Kidney epithelial cell (primary cell): ENCODE results near the gene COX19. TPM values are rescaled to one million over a fixed set of nuclear protein-coding genes. Genes with fewer than 3 reads are reported as not detected.
"Not testable (repeated sequence)": the region's sequence is repeated elsewhere in the genome, so short reads cannot be mapped to it uniquely, and the experiment has no call there.

Source experiments
- DNase-seq: peaks from one replicate; pipeline ENCODE4 v3.0.0-alpha.2; 2010; ENCODE audit warnings: low read depth
- H3K27me3 ChIP-seq: 2 replicates; pipeline ENCODE4 v1.6.0; 2011; ENCODE audit warnings: low read length; ENCODE audit not compliant: control insufficient read depth, insufficient read depth
- H3K36me3 ChIP-seq: 2 replicates; pipeline ENCODE4 v1.5.1; 2011; ENCODE audit warnings: low read length; ENCODE audit not compliant: control insufficient read depth, insufficient read depth
- H3K4me3 ChIP-seq: 2 replicates; pipeline ENCODE4 v1.5.1; 2011; ENCODE audit warnings: low read depth, mild to moderate bottlenecking, control low read depth, low read length
- total RNA-seq: library from RNA; depleted of rRNA; stranded (reverse); fragments of >200 nt; gene quantifications from 2 replicates; pipeline ENCODE4 v1.2.3, GENCODE V29; 2015
- TF ChIP-seq, protein P1 (sequence below): IDR thresholded peaks from 2 replicates; pipeline ENCODE4 v1.5.1; 2011; ENCODE audit warnings: mild to moderate bottlenecking, moderate library complexity, low read length, control low read depth, inconsistent platforms; ENCODE audit not compliant: insufficient read depth, poor library complexity, severe bottlenecking

The COX19 gene
- total RNA-seq, 1 donor from 2014 or later = 15.5 TPM

GRCh38 chr7:963236-964078 lies 11.9 kb downstream of the COX19 start:
- DNase-seq = no peak
- no peak overlapping the region for H3K4me3 ChIP-seq
- H3K36me3 ChIP-seq = peaks cover 2% of the 10 kb centered on the region
- TF ChIP-seq, protein P1, sequence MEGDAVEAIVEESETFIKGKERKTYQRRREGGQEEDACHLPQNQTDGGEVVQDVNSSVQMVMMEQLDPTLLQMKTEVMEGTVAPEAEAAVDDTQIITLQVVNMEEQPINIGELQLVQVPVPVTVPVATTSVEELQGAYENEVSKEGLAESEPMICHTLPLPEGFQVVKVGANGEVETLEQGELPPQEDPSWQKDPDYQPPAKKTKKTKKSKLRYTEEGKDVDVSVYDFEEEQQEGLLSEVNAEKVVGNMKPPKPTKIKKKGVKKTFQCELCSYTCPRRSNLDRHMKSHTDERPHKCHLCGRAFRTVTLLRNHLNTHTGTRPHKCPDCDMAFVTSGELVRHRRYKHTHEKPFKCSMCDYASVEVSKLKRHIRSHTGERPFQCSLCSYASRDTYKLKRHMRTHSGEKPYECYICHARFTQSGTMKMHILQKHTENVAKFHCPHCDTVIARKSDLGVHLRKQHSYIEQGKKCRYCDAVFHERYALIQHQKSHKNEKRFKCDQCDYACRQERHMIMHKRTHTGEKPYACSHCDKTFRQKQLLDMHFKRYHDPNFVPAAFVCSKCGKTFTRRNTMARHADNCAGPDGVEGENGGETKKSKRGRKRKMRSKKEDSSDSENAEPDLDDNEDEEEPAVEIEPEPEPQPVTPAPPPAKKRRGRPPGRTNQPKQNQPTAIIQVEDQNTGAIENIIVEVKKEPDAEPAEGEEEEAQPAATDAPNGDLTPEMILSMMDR = no peak
- peaks cover 45% of the 10 kb centered on the region for H3K27me3 ChIP-seq

- DNase-seq = no peak
- H3K27me3 ChIP-seq = peaks cover 53% of the 10 kb centered on the region
- peaks cover 1% of the 10 kb centered on the region for H3K36me3 ChIP-seq
- TF ChIP-seq, protein P1 = no peak
- no peak overlapping the region for H3K4me3 ChIP-seq
These were observed 12.8 kb downstream of the COX19 start for GRCh38 chr7:962401-963081.

GRCh38 chr7:961546-962400 lies 13.6 kb downstream of the COX19 start:
- TF ChIP-seq, protein P1 = no peak
- Histone ChIP-seq H3K4me3 (no peak overlapping the region), H3K27me3 (peaks cover 54% of the 10 kb centered on the region), H3K36me3 (peaks cover 1% of the 10 kb centered on the region)
- DNase-seq = no peak

DNA sequence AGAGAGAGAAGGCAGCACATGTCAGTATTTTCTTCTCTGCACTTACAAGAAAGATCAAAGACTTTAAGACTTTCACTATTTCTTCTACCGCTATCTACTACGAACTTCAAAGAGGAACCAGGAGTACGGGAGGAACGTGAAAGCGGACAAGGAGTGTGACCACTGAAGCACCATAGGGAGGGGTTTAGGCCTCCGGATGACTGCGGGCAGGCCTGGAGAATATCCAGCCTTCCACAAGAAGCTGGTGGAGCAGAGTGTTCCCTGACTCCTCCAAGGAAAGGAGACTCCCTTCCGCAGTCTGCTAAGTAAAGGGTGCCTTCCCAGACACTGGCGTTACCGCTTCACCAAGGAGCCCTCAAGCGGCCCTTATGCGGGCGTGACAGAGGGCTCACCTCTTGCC lies 14.4 kb downstream of the COX19 start:
- DNase-seq, H3K4me3 ChIP-seq, H3K36me3 ChIP-seq: not testable (repeated sequence)
- H3K27me3 ChIP-seq = peaks cover 56% of the 10 kb centered on the region

- DNase-seq = no peak
- peaks cover 59% of the 10 kb centered on the region for H3K27me3 ChIP-seq
- H3K4me3 ChIP-seq = no peak overlapping the region
- H3K36me3 ChIP-seq = no peaks in the 10 kb centered on the region
- TF ChIP-seq, protein P1 = no peak
These were observed 15.0 kb downstream of the COX19 start for GRCh38 chr7:960269-960871.

- peaks cover 63% of the 10 kb centered on the region for H3K27me3 ChIP-seq
- DNase-seq, H3K36me3 ChIP-seq, H3K4me3 ChIP-seq: not testable (repeated sequence)
These were observed 15.6 kb downstream of the COX19 start for GRCh38 chr7:959740-960139.
